NCI-H345 (cell line): ENCODE measurements around the gene LMO1.

Experiments
- DNase-seq: peaks from one replicate; lab custom pipeline; 2025; lab: John Stamatoyannopoulos, UW

LMO1 gene

GRCh38 chr11:8242499-8243280, 21.0 kb downstream of the LMO1 start:
- DNase-seq, result no peak

- no peak for DNase-seq
These were observed 21.6 kb downstream of the LMO1 start for GRCh38 chr11:8242118-8242475.

GRCh38 chr11:8241373-8242117, 22.1 kb downstream of the LMO1 start:
- no peak for DNase-seq

- no peak for DNase-seq
These were observed 24.0 kb downstream of the LMO1 start for GRCh38 chr11:8239536-8240228.

GRCh38 chr11:8239040-8239439, 24.6 kb downstream of the LMO1 start:
- no peak for DNase-seq

- DNase-seq, result no peak
These were observed 26.2 kb downstream of the LMO1 start for GRCh38 chr11:8237453-8237852.

GRCh38 chr11:8235925-8236324, 27.8 kb downstream of the LMO1 start:
- DNase-seq, result no peak

- DNase-seq, result no peak
These were observed 28.8 kb downstream of the LMO1 start for GRCh38 chr11:8234910-8235309.

GRCh38 chr11:8234425-8234821, 29.3 kb downstream of the LMO1 start:
- no peak for DNase-seq

- DNase-seq, result no peak
These were observed 29.8 kb downstream of the LMO1 start for GRCh38 chr11:8233691-8234424.

- DNase-seq, result no peak
These were observed 30.6 kb downstream of the LMO1 start for GRCh38 chr11:8232849-8233606.

- no peak for DNase-seq
These were observed 31.3 kb downstream of the LMO1 start for GRCh38 chr11:8232414-8232813.

- DNase-seq, result no peak
These were observed 31.7 kb downstream of the LMO1 start for GRCh38 chr11:8231979-8232378.

GRCh38 chr11:8230921-8231847, 32.5 kb downstream of the LMO1 start:
- no peak for DNase-seq

- no peak for DNase-seq
These were observed 33.4 kb downstream of the LMO1 start for GRCh38 chr11:8230178-8230859.

GRCh38 chr11:8229299-8230177, 34.1 kb downstream of the LMO1 start:
- DNase-seq, result peak; percentile 73

- DNase-seq, result no peak
These were observed 35.4 kb downstream of the LMO1 start for GRCh38 chr11:8228231-8228630.
